Measurements from ENCODE around the gene STOM. TPM values are rescaled to one million over a fixed set of nuclear protein-coding genes. Genes with fewer than 3 reads are reported as not detected.

The STOM gene
- total RNA-seq, 3 donors from 2014 or later (not counting 1 experiment from before 2014, with no cell fraction given) = 185 to 241 (median 189) TPM

DNA sequence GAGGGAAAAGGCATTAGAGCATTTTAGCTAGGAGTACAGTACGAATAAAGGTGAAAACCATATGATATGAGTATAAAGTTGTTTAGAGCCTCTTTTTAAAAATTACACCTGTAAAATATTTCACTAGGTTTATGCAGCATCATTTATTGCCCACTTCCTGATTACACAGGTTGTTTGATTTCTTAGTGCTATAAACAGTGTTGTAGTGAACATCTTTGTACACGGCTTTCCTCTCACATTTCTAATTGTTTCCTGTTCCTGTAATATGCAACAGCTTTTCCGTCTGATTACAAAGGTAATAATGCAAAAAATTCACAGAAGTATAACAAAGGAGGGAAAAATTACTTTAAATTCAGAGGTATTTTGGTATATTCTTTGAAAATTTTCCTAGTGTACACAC, 13.0 kb downstream of the STOM start:
- Mint-ChIP-seq H3K4me3 (peak overlapping the region; percentile 79), H3K27ac (peak overlapping the region; percentile 93 to 94), H3K9me3 (peaks cover 0 to 3% of the 10 kb centered on the region in 2 donors), H3K4me1 (peaks cover 78 to 89% of the 10 kb centered on the region in 2 donors), H3K27me3 (ENCODE audit: low read depth in 2 of 2) (no peaks in the 10 kb centered on the region), H3K36me3 (no peaks in the 10 kb centered on the region)
- ATAC-seq (peak in 2 of 3 donors; percentile 14 to 44), DNase-seq (peak in 1 of 2 donors; percentile 45)
- Histone ChIP-seq H3K27ac (ENCODE audit: low read length) (peak overlapping the region; percentile 61), H3K36me3 (ENCODE audit: control insufficient read depth, insufficient read depth, low read length) (peaks cover 20% of the 10 kb centered on the region), H3K4me3 (ENCODE audit: low read length) (no peak overlapping the region), H3K9me3 (ENCODE audit: control insufficient read depth, insufficient read depth, low read length) (no peaks in the 10 kb centered on the region), H3K4me1 (ENCODE audit: control insufficient read depth, insufficient read depth, low read length) (peaks cover 63% of the 10 kb centered on the region), H3K27me3 (ENCODE audit: control insufficient read depth, insufficient read depth, low read length) (no peaks in the 10 kb centered on the region)
- intact Hi-C loops (cut with micrococcal nuclease) = loop anchor here (5.0 kb wide), 1 partner anchor 430 kb away; the partner anchor contains the start of gene TRAF1
- TF ChIP-seq, protein P1, sequence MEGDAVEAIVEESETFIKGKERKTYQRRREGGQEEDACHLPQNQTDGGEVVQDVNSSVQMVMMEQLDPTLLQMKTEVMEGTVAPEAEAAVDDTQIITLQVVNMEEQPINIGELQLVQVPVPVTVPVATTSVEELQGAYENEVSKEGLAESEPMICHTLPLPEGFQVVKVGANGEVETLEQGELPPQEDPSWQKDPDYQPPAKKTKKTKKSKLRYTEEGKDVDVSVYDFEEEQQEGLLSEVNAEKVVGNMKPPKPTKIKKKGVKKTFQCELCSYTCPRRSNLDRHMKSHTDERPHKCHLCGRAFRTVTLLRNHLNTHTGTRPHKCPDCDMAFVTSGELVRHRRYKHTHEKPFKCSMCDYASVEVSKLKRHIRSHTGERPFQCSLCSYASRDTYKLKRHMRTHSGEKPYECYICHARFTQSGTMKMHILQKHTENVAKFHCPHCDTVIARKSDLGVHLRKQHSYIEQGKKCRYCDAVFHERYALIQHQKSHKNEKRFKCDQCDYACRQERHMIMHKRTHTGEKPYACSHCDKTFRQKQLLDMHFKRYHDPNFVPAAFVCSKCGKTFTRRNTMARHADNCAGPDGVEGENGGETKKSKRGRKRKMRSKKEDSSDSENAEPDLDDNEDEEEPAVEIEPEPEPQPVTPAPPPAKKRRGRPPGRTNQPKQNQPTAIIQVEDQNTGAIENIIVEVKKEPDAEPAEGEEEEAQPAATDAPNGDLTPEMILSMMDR (IDR thresholded peaks at IDR 0.05) = no peak
- WGBS (ENCODE audit: insufficient coverage) = 20% methylated on average over 1 of the region's 3 CpGs

DNA sequence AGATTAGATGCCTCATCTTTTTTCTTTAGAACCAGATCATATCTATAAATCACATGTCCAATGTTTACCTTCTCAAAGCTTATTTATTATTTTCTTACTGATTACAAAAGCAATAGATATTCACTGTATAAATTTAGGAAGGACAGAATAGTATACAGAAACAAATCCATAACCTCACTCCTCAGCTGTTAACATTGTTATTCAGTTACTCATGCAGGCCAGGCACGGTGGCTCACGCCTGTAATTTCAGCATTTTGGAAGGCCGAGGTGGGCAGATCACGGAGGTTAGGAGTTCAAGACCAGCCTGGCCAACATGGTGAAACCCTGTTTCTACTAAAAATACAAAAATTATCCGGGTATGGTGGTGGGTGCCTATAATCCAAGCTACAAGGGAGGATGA, 15.3 kb downstream of the STOM start:
- ATAC-seq (no peak), DNase-seq (no peak)
- Histone ChIP-seq H3K4me3 (ENCODE audit: low read length) (no peak overlapping the region), H3K4me1 (ENCODE audit: control insufficient read depth, insufficient read depth, low read length) (peaks cover 63% of the 10 kb centered on the region), H3K27ac (ENCODE audit: low read length) (peak overlapping the region; percentile 84), H3K9me3 (ENCODE audit: control insufficient read depth, insufficient read depth, low read length) (no peaks in the 10 kb centered on the region), H3K27me3 (ENCODE audit: control insufficient read depth, insufficient read depth, low read length) (no peaks in the 10 kb centered on the region), H3K36me3 (ENCODE audit: control insufficient read depth, insufficient read depth, low read length) (peaks cover 41% of the 10 kb centered on the region)
- H3K9me3 Mint-ChIP-seq = peaks cover 0 to 3% of the 10 kb centered on the region in 2 donors
- H3K4me1 Mint-ChIP-seq = peaks cover 83 to 88% of the 10 kb centered on the region in 2 donors
- WGBS (ENCODE audit: insufficient coverage) = 93% methylated on average over 5 of the region's 5 CpGs
- H3K27me3 Mint-ChIP-seq (ENCODE audit: low read depth in 2 of 2) = no peaks in the 10 kb centered on the region
- intact Hi-C loops (cut with micrococcal nuclease) = loop anchor here (5.0 kb wide), 1 partner anchor 427 kb away; the partner anchor contains the start of gene TRAF1
- H3K4me3 Mint-ChIP-seq = peak overlapping the region; percentile 66
- peak overlapping the region; percentile 87 to 93 for H3K27ac Mint-ChIP-seq
- H3K36me3 Mint-ChIP-seq = peaks cover 2% of the 10 kb centered on the region
- TF ChIP-seq, protein P1 (IDR thresholded peaks at IDR 0.05) = no peak

DNA sequence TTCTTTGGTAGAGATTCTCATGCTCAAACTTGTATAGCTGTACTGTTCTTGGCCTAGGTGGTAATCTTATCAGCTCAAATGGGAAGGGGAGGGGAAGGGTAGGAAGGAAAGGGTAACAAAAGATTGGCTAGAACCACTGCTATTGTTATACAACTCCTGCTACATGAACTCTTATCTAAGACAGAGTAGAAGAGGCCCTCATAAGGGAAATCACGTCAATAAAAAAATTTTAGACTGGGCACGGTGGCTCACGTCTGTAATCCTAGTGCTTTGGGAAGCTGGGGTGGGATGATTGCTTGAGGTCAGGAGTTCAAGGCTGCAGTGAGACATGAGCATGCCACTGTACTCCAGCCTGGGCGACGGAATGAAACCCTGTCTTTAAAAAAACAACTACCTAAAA, 15.9 kb downstream of the STOM start:
- no peaks in the 10 kb centered on the region for H3K27me3 ChIP-seq (ENCODE audit: control insufficient read depth, insufficient read depth, low read length)
- peak overlapping the region; percentile 87 to 93 for H3K27ac Mint-ChIP-seq
- H3K9me3 Mint-ChIP-seq = peaks cover 0 to 3% of the 10 kb centered on the region in 2 donors
- no peaks in the 10 kb centered on the region for H3K27me3 Mint-ChIP-seq (ENCODE audit: low read depth in 2 of 2)
- H3K27ac ChIP-seq (ENCODE audit: low read length) = peak overlapping the region; percentile 84
- TF ChIP-seq, protein P1 (IDR thresholded peaks at IDR 0.05) = no peak
- 39% methylated on average over 5 of the region's 5 CpGs for WGBS (ENCODE audit: insufficient coverage)
- peaks cover 46% of the 10 kb centered on the region for H3K36me3 ChIP-seq (ENCODE audit: control insufficient read depth, insufficient read depth, low read length)
- peak; percentile 4 to 5 (median 4) for ATAC-seq
- DNase-seq = no peak
- intact Hi-C loops (cut with micrococcal nuclease) = no loop called here
- peaks cover 9% of the 10 kb centered on the region for H3K36me3 Mint-ChIP-seq
- peaks cover 62% of the 10 kb centered on the region for H3K4me1 ChIP-seq (ENCODE audit: control insufficient read depth, insufficient read depth, low read length)
- H3K4me3 Mint-ChIP-seq = peak overlapping the region; percentile 80
- H3K9me3 ChIP-seq (ENCODE audit: control insufficient read depth, insufficient read depth, low read length) = no peaks in the 10 kb centered on the region
- H3K4me3 ChIP-seq (ENCODE audit: low read length) = no peak overlapping the region
- peaks cover 82 to 87% of the 10 kb centered on the region in 2 donors for H3K4me1 Mint-ChIP-seq

Measured in natural killer cell (primary cell).